GM19238 (cell line): ENCODE measurements around the gene GPANK1.

Source experiments
- DNase-seq: peaks from one replicate; pipeline ENCODE4 v3.0.0; 2011; ENCODE audit warnings: low spot score; ENCODE audit not compliant: insufficient read length

GPANK1 gene

GRCh38 chr6:31642798-31643570 lies 21.8 kb downstream of the GPANK1 start:
- no peak for DNase-seq

- no peak for DNase-seq
Observed at GRCh38 chr6:31641370-31641769, 23.4 kb downstream of the GPANK1 start.

- DNase-seq: no peak
Observed at GRCh38 chr6:31640612-31641011, 24.2 kb downstream of the GPANK1 start.

DNA sequence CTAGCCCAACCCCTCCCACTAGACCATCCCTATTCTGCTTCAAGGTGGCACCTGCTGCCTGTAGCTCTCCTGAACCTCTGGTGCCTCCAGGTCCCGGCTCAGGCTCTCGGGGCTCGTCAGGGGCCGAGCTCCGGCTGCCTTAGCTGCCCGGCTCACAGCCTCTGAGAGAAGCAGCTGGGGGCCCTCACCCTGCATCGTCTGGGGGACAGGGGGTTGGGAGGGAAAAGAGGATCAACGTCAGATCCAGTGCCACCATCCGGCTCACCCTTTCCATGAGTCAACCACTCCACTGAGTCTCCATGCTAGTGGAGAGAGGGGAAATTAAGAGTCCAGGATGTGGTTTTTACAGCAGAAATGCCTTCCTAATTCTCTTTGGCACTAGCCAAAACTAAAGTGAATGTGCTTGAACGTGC lies 25.3 kb downstream of the GPANK1 start:
- DNase-seq: no peak

- DNase-seq: no peak
Observed at GRCh38 chr6:31639043-31639442, 25.8 kb downstream of the GPANK1 start.

DNA sequence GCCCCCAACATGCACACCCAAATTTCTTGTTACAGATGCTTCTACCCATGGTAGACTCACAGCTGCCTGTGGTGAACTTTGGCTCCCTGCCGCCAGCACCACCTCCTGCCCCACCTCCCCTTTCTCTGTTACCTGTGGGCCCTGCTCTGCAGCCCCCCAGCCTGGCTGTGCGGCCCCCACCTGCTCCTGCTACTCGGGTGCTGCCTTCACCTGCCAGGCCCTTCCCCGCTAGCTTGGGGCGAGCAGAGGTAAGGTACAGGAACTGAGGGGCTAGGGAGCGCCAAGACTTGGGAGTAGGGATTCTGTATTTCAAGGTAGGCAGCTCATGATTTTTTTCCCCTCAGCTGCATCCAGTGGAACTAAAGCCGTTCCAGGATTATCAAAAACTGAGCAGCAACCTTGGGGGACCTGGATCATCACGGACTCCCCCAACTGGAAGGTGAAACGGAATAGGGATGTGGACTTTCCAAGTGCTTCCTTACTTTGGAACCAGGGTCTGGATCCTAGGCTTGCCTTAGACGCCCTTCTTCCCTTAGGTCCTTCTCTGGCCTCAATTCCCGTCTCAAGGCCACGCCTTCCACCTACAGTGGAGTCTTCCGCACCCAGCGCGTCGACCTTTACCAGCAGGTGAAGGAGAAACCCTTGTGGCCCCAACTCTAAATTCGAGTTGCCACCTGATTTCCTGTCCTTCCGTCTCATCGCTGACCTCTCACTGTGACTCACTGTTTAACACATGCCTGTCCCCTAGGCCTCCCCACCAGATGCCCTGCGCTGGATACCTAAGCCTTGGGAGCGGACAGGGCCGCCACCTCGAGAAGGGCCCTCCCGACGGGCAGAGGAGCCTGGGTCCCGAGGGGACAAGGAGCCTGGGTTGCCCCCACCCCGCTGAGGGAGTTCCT lies 27.9 kb downstream of the GPANK1 start:
- DNase-seq: no peak

DNA sequence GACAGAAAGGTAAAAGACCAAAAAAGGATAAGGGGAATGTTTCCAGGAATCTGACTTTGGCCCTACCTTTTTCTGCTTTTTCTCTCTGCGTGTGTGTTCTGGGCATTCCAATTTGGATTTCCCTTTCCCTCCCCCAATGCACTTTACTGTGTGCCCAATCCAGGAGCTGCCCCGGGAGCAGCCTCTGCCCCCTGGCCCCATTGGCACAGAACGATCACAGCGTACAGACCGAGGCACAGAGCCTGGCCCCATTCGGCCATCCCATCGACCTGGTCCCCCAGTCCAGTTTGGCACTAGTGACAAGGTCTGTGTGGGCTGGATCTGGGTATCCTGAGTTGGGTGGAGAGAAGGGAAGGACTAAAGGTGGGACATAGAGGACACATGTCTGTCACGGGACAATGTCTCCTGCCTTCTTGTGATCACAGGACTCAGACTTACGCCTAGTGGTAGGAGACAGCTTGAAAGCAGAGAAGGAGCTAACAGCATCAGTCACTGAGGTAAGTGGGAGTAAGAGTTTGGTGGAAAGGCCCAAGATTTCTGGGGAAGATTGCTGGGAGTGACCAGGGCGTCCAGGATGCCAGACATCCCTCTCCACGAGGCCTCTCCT lies 29.7 kb downstream of the GPANK1 start:
- no peak for DNase-seq

DNA sequence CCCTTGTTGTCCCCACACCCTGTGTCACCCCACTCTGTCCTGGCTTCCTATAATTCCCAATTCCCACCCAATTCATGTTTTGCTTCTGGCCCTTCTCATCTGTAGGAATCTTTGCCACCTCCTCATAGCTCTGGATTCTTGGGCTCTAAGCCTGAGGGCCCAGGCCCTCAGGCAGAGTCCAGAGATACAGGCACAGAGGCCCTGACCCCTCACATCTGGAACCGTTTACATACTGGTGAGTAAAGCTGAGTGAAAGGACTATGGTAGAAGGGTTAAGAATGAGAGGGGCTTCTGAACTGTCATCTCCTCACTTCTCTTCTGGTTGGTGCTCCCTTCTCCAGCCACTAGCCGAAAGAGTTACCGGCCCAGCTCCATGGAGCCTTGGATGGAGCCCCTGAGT lies 30.7 kb downstream of the GPANK1 start:
- no peak for DNase-seq

GRCh38 chr6:31633447-31633846 lies 31.4 kb downstream of the GPANK1 start:
- no peak for DNase-seq

GRCh38 chr6:31632279-31632946 lies 32.4 kb downstream of the GPANK1 start:
- DNase-seq: no peak

DNA sequence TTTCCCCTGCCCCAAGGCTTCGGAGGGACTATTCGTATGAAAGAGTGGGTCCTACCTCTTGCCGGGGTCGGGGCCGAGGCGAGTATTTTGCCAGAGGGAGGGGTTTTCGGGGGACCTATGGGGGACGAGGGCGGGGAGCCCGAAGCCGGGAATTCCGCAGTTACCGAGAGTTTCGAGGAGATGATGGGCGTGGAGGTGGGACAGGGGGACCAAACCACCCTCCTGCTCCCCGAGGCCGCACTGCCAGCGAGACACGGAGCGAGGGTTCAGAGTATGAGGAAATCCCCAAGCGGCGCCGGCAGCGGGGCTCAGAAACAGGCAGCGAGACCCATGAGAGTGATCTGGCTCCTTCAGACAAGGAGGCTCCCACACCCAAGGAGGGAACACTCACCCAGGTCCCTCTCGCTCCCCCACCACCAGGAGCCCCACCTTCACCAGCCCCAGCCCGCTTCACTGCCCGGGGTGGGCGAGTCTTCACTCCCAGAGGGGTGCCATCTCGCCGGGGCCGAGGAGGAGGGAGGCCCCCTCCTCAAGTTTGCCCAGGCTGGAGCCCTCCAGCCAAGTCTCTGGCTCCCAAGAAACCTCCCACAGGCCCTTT lies 33.0 kb downstream of the GPANK1 start:
- DNase-seq: no peak

DNA sequence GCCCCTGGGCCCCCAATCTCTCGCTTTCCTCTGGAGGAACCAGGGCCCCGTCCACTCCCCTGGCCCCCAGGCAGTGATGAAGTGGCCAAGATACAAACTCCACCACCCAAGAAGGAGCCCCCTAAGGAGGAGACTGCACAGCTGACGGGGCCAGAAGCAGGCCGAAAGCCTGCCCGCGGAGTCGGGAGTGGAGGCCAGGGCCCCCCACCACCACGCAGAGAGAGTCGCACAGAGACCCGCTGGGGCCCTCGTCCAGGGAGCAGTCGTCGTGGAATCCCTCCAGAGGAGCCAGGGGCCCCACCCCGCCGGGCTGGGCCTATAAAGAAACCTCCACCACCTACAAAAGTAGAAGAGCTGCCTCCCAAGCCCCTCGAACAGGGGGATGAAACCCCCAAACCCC lies 33.6 kb downstream of the GPANK1 start:
- no peak for DNase-seq

- no peak for DNase-seq
Observed at GRCh38 chr6:31630177-31630934, 34.4 kb downstream of the GPANK1 start.

DNA sequence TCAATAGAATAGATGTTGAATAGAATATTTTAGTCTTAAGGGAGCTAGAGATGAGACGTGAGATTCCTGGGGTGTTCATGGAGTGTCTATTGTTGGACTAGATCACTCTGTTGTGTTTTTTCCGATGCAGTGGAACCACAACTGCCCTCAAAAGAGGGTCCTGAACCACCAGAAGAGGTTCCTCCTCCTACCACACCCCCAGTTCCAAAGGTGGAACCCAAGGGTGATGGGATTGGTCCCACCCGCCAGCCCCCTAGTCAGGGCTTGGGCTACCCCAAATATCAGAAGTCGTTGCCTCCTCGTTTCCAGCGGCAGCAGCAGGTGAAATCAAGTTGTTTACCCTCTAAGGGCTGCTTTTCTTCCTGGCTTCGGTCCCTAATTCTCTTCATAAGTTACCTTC lies 35.8 kb downstream of the GPANK1 start:
- no peak for DNase-seq

GRCh38 chr6:31627690-31628287 lies 37.0 kb downstream of the GPANK1 start:
- DNase-seq: no peak

- DNase-seq: no peak
Observed at GRCh38 chr6:31626952-31627351, 37.8 kb downstream of the GPANK1 start.

- DNase-seq: no peak
Observed at GRCh38 chr6:31624070-31624469, 40.7 kb downstream of the GPANK1 start.

- DNase-seq: no peak
Observed at GRCh38 chr6:31622684-31623091, 42.1 kb downstream of the GPANK1 start.

DNA sequence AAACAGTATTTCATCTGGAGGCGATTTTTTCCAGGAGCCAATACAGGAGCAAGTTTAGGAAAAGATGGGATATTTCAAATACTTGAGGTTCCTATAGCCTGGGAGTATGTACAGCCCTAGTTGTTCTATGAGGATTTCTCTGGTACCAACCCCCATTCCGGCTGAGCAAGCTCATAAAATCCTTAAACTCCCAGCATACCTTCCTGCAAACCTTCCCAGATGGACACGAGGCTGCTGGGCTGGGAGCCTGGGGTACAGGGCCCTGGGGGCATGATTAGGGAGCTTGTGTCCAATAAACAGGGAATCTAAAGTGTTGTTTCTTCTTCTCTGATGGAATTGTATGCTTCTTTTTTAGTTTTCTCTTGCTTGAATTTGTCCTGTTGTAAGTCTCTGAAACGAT lies 42.8 kb downstream of the GPANK1 start:
- DNase-seq: no peak

- no peak for DNase-seq
Observed at GRCh38 chr6:31621320-31621939, 43.4 kb downstream of the GPANK1 start.
